ENCODE results near the gene EEF1E1.

The EEF1E1 gene

GRCh38 chr6:8087870-8088754 is 14.2 kb downstream of the EEF1E1 start:
- peak; percentile 52 to 83 for DNase-seq

DNA sequence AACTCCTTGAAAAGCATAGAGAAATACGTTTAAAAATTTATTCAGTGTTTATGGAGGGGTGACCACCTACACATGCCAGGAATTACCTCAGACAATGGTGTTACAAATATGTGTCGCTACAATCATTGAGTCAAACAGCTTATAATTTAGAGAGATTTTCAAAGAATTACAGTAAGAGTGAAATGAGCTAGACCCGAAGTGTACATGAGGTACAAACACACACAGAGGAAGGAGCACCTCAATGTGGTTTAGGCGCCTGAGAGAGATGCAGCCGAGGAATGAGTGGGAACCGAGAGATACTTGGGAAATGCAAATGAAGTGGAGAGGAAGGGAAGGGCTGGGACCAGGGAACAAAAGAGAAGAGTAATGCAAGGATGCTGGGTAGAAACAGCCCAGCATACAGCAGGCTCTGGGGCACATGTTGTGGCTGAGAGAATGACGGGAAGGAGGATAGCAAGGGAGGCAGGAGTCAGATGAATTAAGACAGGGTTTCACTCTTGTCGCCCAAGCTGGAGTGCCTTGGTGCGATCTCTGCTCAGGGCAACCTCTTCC is 15.5 kb downstream of the EEF1E1 start:
- DNase-seq = no peak

GRCh38 chr6:8085053-8085511 is 17.3 kb downstream of the EEF1E1 start:
- DNase-seq = peak; percentile 69 to 85

DNA sequence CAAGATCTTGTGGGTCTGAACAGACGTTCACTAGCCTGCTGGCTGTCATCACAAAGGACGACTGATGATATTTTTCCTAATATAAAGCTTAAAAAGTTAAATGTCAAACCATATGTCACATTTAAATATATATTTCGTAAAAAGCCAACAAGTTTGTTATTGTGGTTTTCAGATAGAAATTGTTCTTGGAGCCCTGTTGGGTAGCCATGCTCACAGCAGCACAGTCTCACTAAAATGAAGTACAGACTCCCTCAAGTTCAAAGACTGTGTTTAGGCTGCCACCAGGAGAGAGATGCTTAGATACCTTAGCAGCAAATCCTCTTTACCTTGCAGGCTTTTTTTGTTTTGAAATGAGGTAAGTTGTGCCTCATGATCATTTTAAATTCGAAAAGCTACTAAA is 17.8 kb downstream of the EEF1E1 start:
- no peak for DNase-seq

DNA sequence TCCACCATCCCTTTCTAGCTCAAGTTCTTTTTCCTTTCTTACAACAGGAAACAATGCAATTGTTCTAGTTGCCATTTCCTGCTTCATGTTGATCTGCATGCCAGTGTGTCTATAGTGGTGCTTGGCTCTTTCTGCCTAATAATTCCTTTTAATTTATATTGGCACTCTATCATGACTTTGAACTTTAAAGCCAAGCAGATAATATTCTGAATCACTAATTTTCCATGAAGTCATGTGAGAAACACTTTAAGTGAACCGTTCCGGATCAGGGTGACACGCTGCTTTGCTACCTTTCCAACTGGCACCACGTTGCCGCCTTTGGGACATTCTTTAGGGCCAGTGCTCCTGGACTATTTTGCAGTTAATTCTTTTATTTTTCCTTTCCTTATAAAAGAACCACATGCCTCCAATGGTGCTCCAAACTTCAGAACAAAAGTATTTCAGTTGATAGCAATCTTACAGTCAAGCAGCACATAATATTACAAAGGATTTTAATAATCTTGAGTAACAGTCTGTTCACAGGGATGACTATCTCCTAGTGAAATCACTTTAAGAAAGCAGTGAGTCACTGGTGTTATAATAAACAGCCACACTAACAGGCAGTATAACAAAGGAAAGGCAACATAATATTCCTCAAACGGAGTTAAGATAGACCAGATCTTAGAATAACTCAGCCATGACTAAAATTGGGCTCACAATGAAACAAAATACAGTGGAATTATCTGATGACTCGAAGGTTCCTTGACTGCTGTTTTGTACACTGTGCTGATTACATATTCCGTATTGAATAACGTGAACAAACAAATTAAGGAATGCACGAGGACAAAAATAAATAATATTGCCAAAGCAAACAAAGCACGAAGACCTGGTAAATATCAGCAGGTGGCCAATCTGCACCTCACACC is 19.1 kb downstream of the EEF1E1 start:
- peak; percentile 54 to 81 for DNase-seq

DNA sequence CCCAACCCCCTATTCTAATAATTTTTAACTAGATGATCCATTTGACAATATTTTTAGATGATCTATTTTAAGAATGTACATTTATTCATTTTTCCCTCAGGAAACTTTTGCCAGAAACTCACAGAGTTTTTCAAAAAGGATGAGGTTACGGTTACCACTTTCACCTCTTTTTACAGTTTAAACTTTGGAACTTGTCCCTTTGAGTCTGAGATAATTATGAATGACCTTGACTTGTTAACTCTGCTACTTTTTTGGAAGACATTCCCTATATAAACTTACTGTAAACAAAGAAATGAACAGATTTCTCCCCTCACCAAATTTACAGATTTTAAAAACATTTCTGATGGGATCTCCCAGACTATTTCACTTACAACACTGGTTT is 19.8 kb downstream of the EEF1E1 start:
- no peak for DNase-seq

- DNase-seq = peak; percentile 81 to 86
These were observed 21.8 kb downstream of the EEF1E1 start for GRCh38 chr6:8080362-8081151.

DNA sequence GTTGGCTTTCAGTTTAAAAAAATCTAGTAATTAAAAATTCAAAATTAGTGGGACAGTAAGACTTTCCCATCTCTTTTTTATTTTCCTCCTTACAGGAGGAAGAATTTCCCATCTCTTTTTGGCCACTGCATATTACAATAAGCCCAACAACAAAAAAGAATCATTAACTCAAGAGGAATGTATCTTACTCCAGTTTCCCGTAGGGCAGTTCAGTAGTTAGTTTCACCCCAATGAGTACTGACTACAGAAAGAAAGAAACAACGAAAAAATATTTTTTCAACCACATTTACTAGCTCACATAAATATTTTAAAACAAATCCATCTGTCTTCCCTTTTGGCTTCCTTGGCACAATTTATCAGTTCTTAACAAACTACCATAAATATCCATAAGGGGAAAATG is 23.2 kb downstream of the EEF1E1 start:
- no peak for DNase-seq

DNA sequence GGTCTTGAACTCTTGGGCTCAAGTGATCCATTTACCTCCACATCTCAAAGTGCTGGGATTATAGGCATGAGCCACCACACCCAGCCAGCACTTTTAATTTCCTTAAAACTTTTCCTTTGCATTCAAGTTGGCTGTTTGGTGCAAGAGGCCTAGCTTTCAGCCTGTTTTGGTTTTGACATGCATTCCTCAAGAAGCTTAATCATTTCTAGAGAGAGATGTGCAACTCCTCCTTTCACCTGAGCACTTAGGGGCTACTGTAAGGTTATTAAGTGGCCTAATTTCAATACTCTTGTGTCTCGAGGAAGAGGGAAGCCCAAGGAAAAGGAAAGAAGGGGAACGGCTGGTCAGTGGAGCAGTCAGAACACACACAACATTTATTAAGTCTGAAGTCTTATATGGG is 24.4 kb downstream of the EEF1E1 start:
- DNase-seq = no peak

DNA sequence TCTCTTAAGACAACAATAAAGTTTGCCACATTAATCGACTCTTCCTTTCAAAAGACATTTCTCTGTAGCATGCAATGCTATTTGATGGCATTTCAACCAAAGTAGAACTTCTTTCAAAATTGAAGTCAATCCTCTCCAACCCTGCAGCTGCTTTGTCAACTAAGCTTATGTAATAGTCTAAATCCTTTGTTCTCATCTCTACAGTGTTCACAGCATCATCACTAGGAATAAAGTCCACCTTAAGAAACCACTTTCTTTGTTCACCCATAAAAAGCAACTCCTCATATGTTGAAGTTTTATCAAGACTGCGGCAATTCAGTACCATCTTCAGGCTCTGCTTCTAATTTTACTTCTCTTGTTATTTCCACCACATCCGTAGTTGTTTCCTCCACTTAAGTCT is 26.6 kb downstream of the EEF1E1 start:
- DNase-seq = no peak

DNA sequence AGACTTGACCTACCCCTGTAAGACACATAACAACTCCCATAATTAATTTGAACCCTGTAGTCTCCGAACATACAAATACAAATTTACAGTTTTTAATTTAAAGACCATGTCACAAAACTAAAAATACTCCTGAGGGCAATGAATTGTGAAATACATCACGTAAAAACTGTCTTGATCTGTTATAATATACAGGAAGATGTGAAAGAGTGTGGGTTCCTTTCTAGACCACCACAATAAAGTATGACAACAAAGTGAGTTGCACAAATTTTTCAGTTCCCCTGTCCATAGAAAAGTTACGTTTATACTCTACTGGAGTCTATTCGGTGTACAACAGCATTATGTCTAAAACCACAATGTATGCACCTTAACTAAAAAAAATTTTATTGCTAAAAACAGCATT is 27.2 kb downstream of the EEF1E1 start:
- DNase-seq = no peak

DNA sequence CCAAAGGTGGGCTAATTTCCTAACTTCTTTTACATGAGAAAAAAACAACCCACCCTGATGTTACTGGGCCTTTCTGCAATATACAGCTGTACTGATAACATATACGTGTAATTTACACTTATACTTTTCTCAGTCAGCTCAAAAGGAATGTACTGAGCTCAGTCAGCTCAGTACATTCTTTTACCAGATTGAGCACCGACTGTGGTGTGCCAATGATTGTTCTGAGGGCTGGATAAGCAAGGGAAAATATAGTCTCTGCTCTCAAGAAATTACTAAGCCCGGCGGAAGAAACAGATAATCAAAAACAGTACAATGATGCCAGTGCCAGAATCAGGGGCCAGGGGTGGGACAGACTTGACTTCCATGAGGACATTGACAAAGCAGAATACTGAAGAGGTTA is 28.1 kb downstream of the EEF1E1 start:
- DNase-seq = no peak

DNA sequence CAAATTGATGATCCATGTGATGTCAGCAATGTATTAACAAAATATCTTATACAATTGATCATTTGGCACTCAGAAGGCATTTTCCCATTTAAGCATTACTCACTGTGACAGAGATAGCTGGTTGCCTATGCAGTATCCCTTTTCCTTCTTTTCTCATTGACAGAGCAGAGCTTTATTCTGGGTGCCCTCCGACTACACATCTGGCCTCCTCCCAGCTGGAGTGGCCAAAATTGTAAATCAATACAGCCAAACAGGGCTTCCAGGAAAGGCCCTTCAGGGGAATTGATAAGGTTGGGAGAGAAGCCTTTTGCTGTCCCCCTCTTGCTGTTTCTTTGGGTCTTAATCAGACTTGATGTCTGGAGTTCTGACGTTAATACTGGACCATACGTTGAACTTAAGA is 28.6 kb downstream of the EEF1E1 start:
- no peak for DNase-seq

GRCh38 chr6:8070718-8071117 is 31.6 kb downstream of the EEF1E1 start:
- no peak for DNase-seq

- DNase-seq = no peak
These were observed 32.6 kb downstream of the EEF1E1 start for GRCh38 chr6:8069631-8070284.

GRCh38 chr6:8069151-8069550 is 33.2 kb downstream of the EEF1E1 start:
- no peak for DNase-seq

GRCh38 chr6:8066108-8066507 is 36.2 kb downstream of the EEF1E1 start:
- no peak for DNase-seq

- peak in 1 of 2 donors; percentile 61 for DNase-seq
These were observed 36.8 kb downstream of the EEF1E1 start for GRCh38 chr6:8065519-8065911.

DNA sequence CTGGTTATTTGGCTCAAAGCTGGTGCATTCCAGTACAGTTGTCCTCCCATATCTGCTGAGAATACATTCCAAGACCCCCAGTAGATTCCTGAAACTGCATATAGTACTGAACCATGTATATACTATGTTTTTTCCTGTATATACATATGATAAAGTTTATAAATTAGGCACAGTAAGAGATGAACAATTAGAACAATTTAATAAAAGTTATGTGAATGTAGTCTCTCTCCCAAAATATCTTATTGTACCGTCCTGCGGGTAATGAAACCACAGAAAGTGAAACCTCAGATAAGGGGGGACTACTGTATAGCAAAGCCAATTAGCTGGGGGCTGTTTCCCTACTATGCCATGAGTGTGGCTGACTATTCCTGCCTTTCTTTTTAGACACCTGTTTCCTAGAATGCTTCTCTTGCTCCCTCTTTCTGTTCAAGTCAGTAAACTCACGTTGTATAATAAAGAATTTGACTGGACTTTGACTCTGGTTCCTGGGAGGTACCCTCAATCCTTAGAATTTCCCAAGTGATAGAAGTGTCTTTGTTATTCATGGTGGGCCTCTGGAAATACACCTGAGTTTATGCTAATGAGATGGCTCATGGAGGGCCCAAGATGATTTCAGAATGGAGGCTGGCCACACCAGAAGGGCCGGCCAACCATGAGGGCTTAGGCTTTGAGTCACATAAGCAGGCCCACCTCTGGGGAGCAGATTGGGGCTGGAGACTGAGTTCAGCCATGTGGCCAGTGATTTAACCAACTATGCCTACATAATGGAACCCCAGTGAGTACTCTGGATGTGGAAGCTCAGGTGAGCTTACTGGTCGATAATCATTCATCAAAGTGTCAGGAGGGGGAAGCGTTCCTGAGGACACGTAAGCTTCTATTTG is 37.5 kb downstream of the EEF1E1 start:
- DNase-seq = no peak

- peak; percentile 98 to 99 for DNase-seq
These were observed 38.3 kb downstream of the EEF1E1 start, which contains the start of gene BLOC1S5 for GRCh38 chr6:8063761-8064637. Gene BLOC1S5, minus strand, starts transcription at chr6:8064389. Its CDS starts 13 bp downstream, at chr6:8064376.
